ENCODE results near the gene CASD1. TPM values are rescaled to one million over a fixed set of nuclear protein-coding genes. Genes with fewer than 3 reads are reported as not detected.

Gene CASD1
- total RNA-seq, 4 donors from 2014 or later = 21.2 to 24.9 (median 21.9) TPM

DNA sequence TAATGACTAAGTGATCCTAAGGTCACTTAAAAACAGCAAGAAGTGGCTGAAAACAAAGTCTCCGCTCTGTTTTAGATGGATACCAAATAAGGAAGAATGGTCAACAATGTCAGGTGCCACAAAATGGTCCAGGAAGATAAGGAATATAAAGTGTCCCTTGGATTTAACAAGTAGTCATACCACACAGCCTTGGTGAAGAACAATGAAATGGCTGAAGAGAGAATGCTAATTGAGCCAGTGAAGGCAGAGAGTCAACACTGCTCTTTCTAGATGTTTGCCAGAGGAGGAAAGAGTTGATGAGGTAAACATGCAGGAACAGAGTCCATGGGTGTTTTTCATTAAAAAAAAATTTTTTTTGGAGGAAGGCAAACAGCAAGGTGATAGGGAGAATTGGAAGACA, 2.1 kb upstream of the CASD1 start:
- no peak for DNase-seq (ENCODE audit: low spot score in 2 of 2)
- Histone ChIP-seq H3K9me3 (no peaks in the 10 kb centered on the region), H3K4me1 (peaks cover 0 to 19% (median 5%) of the 10 kb centered on the region in 4 donors), H3K27ac (no peak overlapping the region), H3K27me3 (no peaks in the 10 kb centered on the region), H3K36me3 (no peaks in the 10 kb centered on the region), H3K4me3 (no peak overlapping the region)
- WGBS, 2 donors = 93 to 100% methylated on average over 1 of the region's 1 CpG
- TF ChIP-seq, protein P1, sequence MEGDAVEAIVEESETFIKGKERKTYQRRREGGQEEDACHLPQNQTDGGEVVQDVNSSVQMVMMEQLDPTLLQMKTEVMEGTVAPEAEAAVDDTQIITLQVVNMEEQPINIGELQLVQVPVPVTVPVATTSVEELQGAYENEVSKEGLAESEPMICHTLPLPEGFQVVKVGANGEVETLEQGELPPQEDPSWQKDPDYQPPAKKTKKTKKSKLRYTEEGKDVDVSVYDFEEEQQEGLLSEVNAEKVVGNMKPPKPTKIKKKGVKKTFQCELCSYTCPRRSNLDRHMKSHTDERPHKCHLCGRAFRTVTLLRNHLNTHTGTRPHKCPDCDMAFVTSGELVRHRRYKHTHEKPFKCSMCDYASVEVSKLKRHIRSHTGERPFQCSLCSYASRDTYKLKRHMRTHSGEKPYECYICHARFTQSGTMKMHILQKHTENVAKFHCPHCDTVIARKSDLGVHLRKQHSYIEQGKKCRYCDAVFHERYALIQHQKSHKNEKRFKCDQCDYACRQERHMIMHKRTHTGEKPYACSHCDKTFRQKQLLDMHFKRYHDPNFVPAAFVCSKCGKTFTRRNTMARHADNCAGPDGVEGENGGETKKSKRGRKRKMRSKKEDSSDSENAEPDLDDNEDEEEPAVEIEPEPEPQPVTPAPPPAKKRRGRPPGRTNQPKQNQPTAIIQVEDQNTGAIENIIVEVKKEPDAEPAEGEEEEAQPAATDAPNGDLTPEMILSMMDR (IDR thresholded peaks at IDR 0.05) = no peak
- no peak for TF ChIP-seq EP300 (IDR thresholded peaks at IDR 0.05)
- no peak for TF ChIP-seq POLR2A (IDR thresholded peaks at IDR 0.05)

DNA sequence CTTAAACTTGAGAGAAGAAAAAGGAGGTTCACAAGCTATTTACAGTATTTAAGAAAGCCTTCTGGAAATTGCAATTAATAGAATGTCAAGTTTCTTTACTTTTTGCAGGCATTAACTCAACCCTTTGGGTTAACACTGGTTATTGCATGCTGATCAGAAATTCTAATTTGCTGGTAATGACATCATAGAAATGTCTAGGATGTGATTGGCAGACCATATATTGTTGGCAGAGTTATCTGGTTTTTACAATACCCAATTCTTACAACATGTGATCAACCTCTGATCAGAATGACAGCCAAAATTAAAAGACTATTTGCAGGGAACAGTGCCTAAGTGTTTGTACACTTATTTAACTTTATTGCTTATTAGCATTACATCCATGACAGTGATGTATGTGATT, 1.6 kb upstream of the CASD1 start:
- TF ChIP-seq POLR2A (IDR thresholded peaks at IDR 0.05) (no peak), EP300 (IDR thresholded peaks at IDR 0.05) (no peak)
- TF ChIP-seq, protein P1 (IDR thresholded peaks at IDR 0.05) = no peak

DNA sequence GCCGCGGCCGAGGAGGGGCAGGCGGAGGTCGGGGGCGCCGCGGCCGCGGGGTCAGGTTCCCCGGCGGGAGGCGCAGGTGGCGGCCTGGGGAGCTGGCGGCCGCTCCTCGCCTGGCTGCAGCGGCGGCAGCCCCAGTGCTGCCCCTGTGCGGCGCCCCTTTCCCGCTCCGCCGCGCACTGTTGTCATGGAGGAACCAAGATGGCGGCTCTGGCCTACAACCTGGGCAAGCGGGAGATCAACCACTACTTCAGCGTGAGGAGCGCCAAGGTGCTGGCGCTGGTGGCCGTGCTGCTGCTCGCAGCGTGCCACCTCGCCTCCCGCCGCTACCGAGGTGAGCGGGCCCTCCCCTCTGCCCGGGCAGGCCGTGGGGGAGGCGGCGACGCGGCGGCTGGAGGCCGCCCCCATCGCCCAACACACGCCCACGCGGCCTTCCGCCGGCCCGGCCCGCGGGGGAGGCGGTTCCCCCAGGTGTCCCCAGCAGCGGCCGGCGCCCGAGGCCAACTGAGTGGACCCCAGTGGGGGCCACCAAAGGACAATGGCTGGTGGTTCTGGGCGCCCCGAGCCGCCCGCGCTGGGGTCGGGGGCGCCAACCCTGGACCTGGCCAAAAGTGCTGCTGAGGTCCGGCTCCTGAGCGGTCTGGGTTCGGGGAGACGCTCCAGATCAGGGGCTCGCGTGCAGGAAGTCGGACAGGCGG, 425 bp downstream of the CASD1 start:
- Histone ChIP-seq H3K4me1 (peaks cover 0 to 41% (median 9%) of the 10 kb centered on the region in 4 donors), H3K9me3 (no peaks in the 10 kb centered on the region), H3K4me3 (peak overlapping the region; percentile 61 to 93 (median 80)), H3K27me3 (no peaks in the 10 kb centered on the region), H3K27ac (peak overlapping the region; percentile 90 to 95 (median 94)), H3K36me3 (no peaks in the 10 kb centered on the region)
- peak; percentile 33 to 53 for DNase-seq (ENCODE audit: low spot score in 2 of 2)
- WGBS, 2 donors = 0 to 2% methylated on average over 5 to 45 of the region's 75 CpGs
- TF ChIP-seq, protein P1 (IDR thresholded peaks at IDR 0.05) = peak in 4 of 5 experiments; percentile 21 to 45 (median 42)
- TF ChIP-seq POLR2A (IDR thresholded peaks at IDR 0.05) = no peak
- peak in 1 of 2 donors; percentile 32 for TF ChIP-seq EP300 (IDR thresholded peaks at IDR 0.05)

More for the DNA sequence above, 1.6 kb upstream of the CASD1 start:
- H3K9me3 ChIP-seq = no peaks in the 10 kb centered on the region
- H3K4me3 ChIP-seq = no peak overlapping the region
- peaks cover 0 to 24% (median 5%) of the 10 kb centered on the region in 4 donors for H3K4me1 ChIP-seq
- DNase-seq (ENCODE audit: low spot score in 2 of 2) = no peak
- H3K27ac ChIP-seq = no peak overlapping the region
- H3K27me3 ChIP-seq = no peaks in the 10 kb centered on the region
- H3K36me3 ChIP-seq = no peaks in the 10 kb centered on the region

DNA sequence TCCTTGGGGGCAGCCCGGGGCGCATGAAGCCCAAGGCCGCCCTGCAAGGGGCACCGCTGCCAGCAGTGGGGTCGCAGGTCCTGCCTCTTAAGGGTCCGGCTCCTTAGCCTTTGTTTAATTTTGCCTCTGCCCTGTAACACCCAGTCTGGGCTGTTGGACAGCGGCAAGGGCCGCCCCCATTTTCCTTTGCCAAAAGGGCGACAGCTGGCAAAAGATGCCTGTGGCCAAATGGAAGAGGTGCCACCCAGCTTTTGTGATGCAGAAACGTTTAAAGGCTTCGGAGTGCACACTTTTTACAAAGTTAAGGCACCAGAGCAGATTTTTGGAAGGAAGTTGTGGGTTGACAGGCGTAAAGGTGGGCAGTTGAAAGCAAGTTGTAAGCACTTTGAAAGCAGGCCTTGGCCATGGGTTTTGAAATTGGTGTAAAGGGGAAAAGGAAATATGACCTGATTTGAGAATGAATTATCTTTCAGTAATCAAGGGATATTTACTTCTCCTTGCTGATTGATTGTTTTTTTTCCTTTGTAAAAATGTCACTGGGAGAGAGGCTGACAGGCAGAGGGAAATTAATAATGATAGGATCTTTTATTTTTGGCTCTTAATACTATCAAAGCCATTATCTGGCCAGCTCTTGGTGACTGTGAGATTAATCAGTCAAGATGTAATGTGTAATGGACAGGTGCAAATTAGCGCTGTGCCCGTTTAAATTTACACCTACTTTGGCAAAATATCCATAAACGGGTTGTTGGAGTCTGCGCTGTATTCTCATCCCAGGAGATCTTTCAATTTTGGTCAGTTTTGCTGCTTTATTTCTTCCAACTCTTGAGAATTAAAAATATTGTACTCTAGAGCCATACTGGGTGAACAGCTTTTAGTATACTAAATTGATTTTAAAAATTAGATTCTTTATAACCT, 1.2 kb downstream of the CASD1 start:
- WGBS, 2 donors = 19 to 38% methylated on average over 9 to 16 of the region's 16 CpGs
- no peaks in the 10 kb centered on the region for H3K36me3 ChIP-seq
- H3K27me3 ChIP-seq = no peaks in the 10 kb centered on the region
- H3K4me3 ChIP-seq = peak overlapping the region; percentile 61 to 93 (median 80)
- TF ChIP-seq POLR2A (IDR thresholded peaks at IDR 0.05) (no peak), EP300 (IDR thresholded peaks at IDR 0.05) (no peak)
- TF ChIP-seq, protein P1 (IDR thresholded peaks at IDR 0.05) = no peak
- DNase-seq (ENCODE audit: low spot score in 2 of 2) = peak in 1 of 2 donors; percentile 24
- H3K4me1 ChIP-seq = peaks cover 0 to 49% (median 12%) of the 10 kb centered on the region in 4 donors
- H3K27ac ChIP-seq = peak overlapping the region; percentile 90 to 95 (median 94)
- H3K9me3 ChIP-seq = no peaks in the 10 kb centered on the region

DNA sequence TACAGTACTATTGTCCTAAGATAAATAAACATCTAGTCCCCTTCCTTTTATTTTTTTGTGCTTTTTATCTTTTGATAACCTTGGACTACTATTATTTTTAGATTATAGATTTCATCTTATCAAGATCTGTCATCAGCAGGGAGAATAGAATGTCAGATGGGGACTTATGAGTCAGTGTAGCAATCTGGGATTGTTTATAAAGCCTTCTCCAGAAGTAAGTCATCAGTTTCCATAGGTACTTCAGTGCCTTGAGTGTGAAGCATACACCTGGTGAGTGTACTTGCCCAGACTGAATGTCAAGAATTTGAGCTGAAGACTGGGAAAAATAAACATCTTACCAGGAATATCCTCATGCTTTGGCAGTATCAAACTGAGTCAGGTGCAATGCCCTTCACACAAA, 2.1 kb downstream of the CASD1 start:
- TF ChIP-seq EP300 (IDR thresholded peaks at IDR 0.05) = no peak
- DNase-seq (ENCODE audit: low spot score in 2 of 2) = no peak
- no peak overlapping the region for H3K27ac ChIP-seq

More for the DNA sequence above, 2.1 kb downstream of the CASD1 start:
- H3K36me3 ChIP-seq = no peaks in the 10 kb centered on the region
- H3K4me3 ChIP-seq = no peak overlapping the region
- H3K4me1 ChIP-seq = peaks cover 0 to 50% (median 12%) of the 10 kb centered on the region in 4 donors
- H3K27me3 ChIP-seq = no peaks in the 10 kb centered on the region
- no peaks in the 10 kb centered on the region for H3K9me3 ChIP-seq

All from tibial nerve (tissue), 4 donors.